Peyer's patch (tissue), 4 donors: ENCODE results near the gene FER. TPM values are rescaled to one million over a fixed set of nuclear protein-coding genes. Genes with fewer than 3 reads are reported as not detected.
"Not testable (repeated sequence)": the region's sequence is repeated elsewhere in the genome, so short reads cannot be mapped to it uniquely, and the experiment has no call there.

Experiments used
- DNase-seq, 3 donors: peaks; one replicate each; pipeline ENCODE4 v3.0.0-alpha.2; 2017 to 2019
- H3K27ac ChIP-seq, 4 donors: fragments of 200-600 bp; sonication (generic); one replicate each; pipeline ENCODE4 v1.5.1; 2016 to 2019
- H3K27me3 ChIP-seq, 2 donors: fragments of 200-600 bp; sonication (generic); one replicate each; pipeline ENCODE4 v1.5.1; 2019
- H3K36me3 ChIP-seq, 3 donors: fragments of 200-600 bp; sonication (generic); one replicate each; pipeline ENCODE4 v1.5.1; 2016 to 2019
- H3K4me1 ChIP-seq, 4 donors: fragments of 200-600 bp; sonication (generic); one replicate each; pipeline ENCODE4 v1.5.1; 2016 to 2019
- H3K4me3 ChIP-seq, 4 donors: fragments of 200-600 bp; sonication (generic); 1 replicate in 3 of 4; 2 replicates in 1 of 4; pipeline ENCODE4 v1.5.1; 2016 to 2019; ENCODE audit warnings: mild to moderate bottlenecking in 1 of 4
- H3K9me3 ChIP-seq, 4 donors: fragments of 200-600 bp; sonication (generic); one replicate each; pipeline ENCODE4 v1.5.1; 2016 to 2019; ENCODE audit warnings: mild to moderate bottlenecking in 1 of 4
- CTCF ChIP-seq, 6 experiments: fragments of 450-650 bp in 4 of 6; fragments of 200-600 bp in 2 of 6; sonication (generic) in 1 of 6; IDR thresholded peaks; one replicate each; pipeline ENCODE4 v1.5.1; 2017 to 2019; ENCODE audit warnings: antibody characterized with exemption in 6 of 6, mild to moderate bottlenecking in 3 of 6, moderate library complexity in 1 of 6
- POLR2A ChIP-seq, 2 donors: fragments of 450-650 bp; IDR thresholded peaks; one replicate each; pipeline ENCODE4 v1.5.1; 2017; ENCODE audit warnings: antibody characterized with exemption in 2 of 2, mild to moderate bottlenecking in 2 of 2, moderate library complexity in 2 of 2
- total RNA-seq, 4 donors: library from RNA; depleted of rRNA; stranded (reverse); fragments of >200 nt; gene quantifications; one replicate each; pipeline ENCODE4 v1.1.0, GENCODE V29; 2016

Gene FER
- total RNA-seq, 4 donors from 2014 or later: 8.4 to 104 (median 12.5) TPM

GRCh38 chr5:108858959-108859358 lies 111.3 kb downstream of the FER start:
- H3K4me1 ChIP-seq: no peaks in the 10 kb centered on the region
- no peak overlapping the region for H3K27ac ChIP-seq
- no peaks in the 10 kb centered on the region for H3K36me3 ChIP-seq
- H3K27me3 ChIP-seq: no peaks in the 10 kb centered on the region
- no peaks in the 10 kb centered on the region for H3K9me3 ChIP-seq
- no peak for DNase-seq
- TF ChIP-seq CTCF (IDR thresholded peaks at IDR 0.05): no peak
- no peak for TF ChIP-seq POLR2A (IDR thresholded peaks at IDR 0.05)
- no peak overlapping the region for H3K4me3 ChIP-seq

- TF ChIP-seq POLR2A (IDR thresholded peaks at IDR 0.05): no peak
- TF ChIP-seq CTCF (IDR thresholded peaks at IDR 0.05): no peak
These were observed 114.5 kb downstream of the FER start for GRCh38 chr5:108862211-108862610.

GRCh38 chr5:108866097-108866496 lies 118.4 kb downstream of the FER start:
- H3K27ac ChIP-seq: not testable (repeated sequence)

More at GRCh38 chr5:108862211-108862610, 114.5 kb downstream of the FER start:
- H3K4me3 ChIP-seq: no peak overlapping the region
- DNase-seq: no peak
- no peaks in the 10 kb centered on the region for H3K9me3 ChIP-seq
- no peak overlapping the region for H3K27ac ChIP-seq
- H3K36me3 ChIP-seq: no peaks in the 10 kb centered on the region
- no peaks in the 10 kb centered on the region for H3K4me1 ChIP-seq
- H3K27me3 ChIP-seq: no peaks in the 10 kb centered on the region

GRCh38 chr5:108867656-108868055 lies 120.0 kb downstream of the FER start:
- Histone ChIP-seq H3K27ac (no peak overlapping the region), H3K4me3 (no peak overlapping the region), H3K27me3 (no peaks in the 10 kb centered on the region), H3K36me3 (no peaks in the 10 kb centered on the region), H3K9me3 (no peaks in the 10 kb centered on the region), H3K4me1 (no peaks in the 10 kb centered on the region)
- no peak for TF ChIP-seq POLR2A (IDR thresholded peaks at IDR 0.05)
- DNase-seq: no peak

More at GRCh38 chr5:108866097-108866496, 118.4 kb downstream of the FER start:
- H3K4me3 ChIP-seq, DNase-seq, H3K27me3 ChIP-seq, H3K36me3 ChIP-seq, H3K4me1 ChIP-seq, H3K9me3 ChIP-seq: not testable (repeated sequence)

GRCh38 chr5:108869066-108869465 lies 121.4 kb downstream of the FER start:
- Histone ChIP-seq H3K4me3 (no peak overlapping the region), H3K27me3 (no peaks in the 10 kb centered on the region), H3K4me1 (no peaks in the 10 kb centered on the region), H3K27ac (no peak overlapping the region), H3K9me3 (no peaks in the 10 kb centered on the region), H3K36me3 (no peaks in the 10 kb centered on the region)
- TF ChIP-seq CTCF (IDR thresholded peaks at IDR 0.05): no peak
- no peak for TF ChIP-seq POLR2A (IDR thresholded peaks at IDR 0.05)
- no peak for DNase-seq

- TF ChIP-seq CTCF (IDR thresholded peaks at IDR 0.05): no peak
- no peak for TF ChIP-seq POLR2A (IDR thresholded peaks at IDR 0.05)
- Histone ChIP-seq H3K4me1 (no peaks in the 10 kb centered on the region), H3K27ac (no peak overlapping the region), H3K36me3 (no peaks in the 10 kb centered on the region), H3K4me3 (no peak overlapping the region), H3K27me3 (no peaks in the 10 kb centered on the region), H3K9me3 (no peaks in the 10 kb centered on the region)
- DNase-seq: no peak
These were observed 128.8 kb downstream of the FER start for GRCh38 chr5:108876451-108876850.

- DNase-seq: no peak
- TF ChIP-seq POLR2A (IDR thresholded peaks at IDR 0.05) (no peak), CTCF (IDR thresholded peaks at IDR 0.05) (no peak)
- H3K27ac ChIP-seq: no peak overlapping the region
- H3K27me3 ChIP-seq: no peaks in the 10 kb centered on the region
- H3K9me3 ChIP-seq: no peaks in the 10 kb centered on the region
- H3K4me1 ChIP-seq: no peaks in the 10 kb centered on the region
- no peaks in the 10 kb centered on the region for H3K36me3 ChIP-seq
- no peak overlapping the region for H3K4me3 ChIP-seq
These were observed 131.1 kb downstream of the FER start for GRCh38 chr5:108878756-108879155.
